K562 (cell line): ENCODE measurements around the gene KRTAP1-3.

Source experiments
- CCAR2 ChIP-seq: fragments of 200-400 bp; formaldehyde crosslinking; IDR thresholded peaks from 2 replicates; pipeline ENCODE4 v1.6.1; 2017; ENCODE audit warnings: mild to moderate bottlenecking, low read depth, low read length
- GATA2 ChIP-seq: sonication (generic); formaldehyde crosslinking; IDR thresholded peaks from 2 replicates; pipeline ENCODE4 v1.4.0; 2020; ENCODE audit warnings: mild to moderate bottlenecking, missing genetic modification reagents
- HDGF ChIP-seq: fragments of 450-650 bp; IDR thresholded peaks from 2 replicates; pipeline ENCODE4 v1.6.1; 2016
- POLR2AphosphoS5 ChIP-seq: IDR thresholded peaks from 2 replicates; pipeline ENCODE4 v1.6.1; 2011; ENCODE audit warnings: mild to moderate bottlenecking, low read depth, low read length, moderate library complexity; ENCODE audit not compliant: control insufficient read depth, insufficient read depth
- RAD21 ChIP-seq, 2 experiments: fragments of 250-450 bp in 1 of 2; fragments of 450-650 bp in 1 of 2; sonication (Bioruptor Pico) in 1 of 2; formaldehyde crosslinking in 1 of 2; IDR thresholded peaks in 1 of 2; conservative IDR thresholded peaks in 1 of 2; 2 replicates each; pipeline versions ENCODE4 v1.4.0 to v1.8.0; 2020 to 2022; ENCODE audit warnings: mild to moderate bottlenecking in 2 of 2, moderate library complexity in 1 of 2
- TF ChIP-seq, protein P1 (sequence below), 3 experiments: IDR thresholded peaks in 2 of 3; conservative IDR thresholded peaks in 1 of 3; 2 replicates each; pipeline ENCODE4 v1.5.1; 2011 to 2012; ENCODE audit warnings: low read length in 3 of 3, mild to moderate bottlenecking in 3 of 3, control low read depth in 2 of 3, improper control_type of control experiment in 1 of 3, inconsistent platforms in 1 of 3, low read depth in 1 of 3, mixed read lengths in 1 of 3, moderate library complexity in 1 of 3; ENCODE audit not compliant: insufficient read depth in 2 of 3
- TF ChIP-seq, protein P2 (sequence below): sonication (generic); formaldehyde crosslinking; IDR thresholded peaks from 2 replicates; pipeline ENCODE4 v1.8.1; 2023; ENCODE audit warnings: mild to moderate bottlenecking, missing genetic modification reagents
- TF ChIP-seq, protein P3 (sequence below), 3 experiments: fragments of 200-800 bp in 1 of 3; sonication (Bioruptor generic) in 1 of 3; sonication (generic) in 1 of 3; formaldehyde crosslinking in 1 of 3; IDR thresholded peaks; 2 replicates each; pipeline versions ENCODE4 v1.6.1 to v1.8.0; 2016 to 2022; ENCODE audit warnings: mild to moderate bottlenecking in 2 of 3, missing compliant biosample characterization in 2 of 3, missing genetic modification characterization in 2 of 3, missing genetic modification reagents in 1 of 3
- TF ChIP-seq, protein P4 (sequence below): sonication (generic); formaldehyde crosslinking; IDR thresholded peaks from 2 replicates; pipeline ENCODE4 v1.8.1; 2023; ENCODE audit warnings: mild to moderate bottlenecking, missing genetic modification reagents, moderate library complexity
- TF ChIP-seq, protein P5 (sequence below), 2 experiments: fragments of 450-650 bp; formaldehyde crosslinking in 1 of 2; IDR thresholded peaks; 2 replicates each; pipeline versions ENCODE4 v1.4.0 to v1.6.1; 2014 to 2020; ENCODE audit warnings: mild to moderate bottlenecking in 2 of 2, borderline replicate concordance in 1 of 2, low read depth in 1 of 2
- TF ChIP-seq, protein P6 (sequence below): IDR thresholded peaks from 3 replicates; pipeline ENCODE4 v1.6.1; 2011; ENCODE audit warnings: borderline replicate concordance, mild to moderate bottlenecking; ENCODE audit not compliant: insufficient read length, insufficient read depth
- TF ChIP-seq, protein P7 (sequence below): fragments of 250-450 bp; sonication (Bioruptor Pico); IDR thresholded peaks from 2 replicates; pipeline ENCODE4 v1.8.0; 2021; ENCODE audit warnings: mild to moderate bottlenecking, moderate library complexity

DNA sequence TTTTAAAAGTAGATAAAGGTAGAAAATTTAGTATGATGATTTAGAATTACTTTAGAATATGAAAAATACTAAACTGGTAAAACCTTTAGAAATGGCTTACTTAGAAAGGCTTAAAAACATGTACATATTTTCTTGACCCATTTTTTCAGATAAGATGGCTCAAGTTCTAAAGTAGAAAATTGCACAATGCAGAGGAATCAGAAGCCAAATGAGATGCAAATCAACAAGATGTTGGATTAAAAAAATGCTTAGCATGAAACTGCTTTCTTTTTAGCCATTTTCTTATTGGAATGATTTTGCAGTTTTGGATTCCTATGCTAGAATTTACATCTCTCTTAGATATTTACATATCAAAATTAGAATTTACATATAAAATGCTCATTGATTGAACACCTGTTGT, 24.2 kb downstream of the KRTAP1-3 start:
- TF ChIP-seq, protein P1, sequence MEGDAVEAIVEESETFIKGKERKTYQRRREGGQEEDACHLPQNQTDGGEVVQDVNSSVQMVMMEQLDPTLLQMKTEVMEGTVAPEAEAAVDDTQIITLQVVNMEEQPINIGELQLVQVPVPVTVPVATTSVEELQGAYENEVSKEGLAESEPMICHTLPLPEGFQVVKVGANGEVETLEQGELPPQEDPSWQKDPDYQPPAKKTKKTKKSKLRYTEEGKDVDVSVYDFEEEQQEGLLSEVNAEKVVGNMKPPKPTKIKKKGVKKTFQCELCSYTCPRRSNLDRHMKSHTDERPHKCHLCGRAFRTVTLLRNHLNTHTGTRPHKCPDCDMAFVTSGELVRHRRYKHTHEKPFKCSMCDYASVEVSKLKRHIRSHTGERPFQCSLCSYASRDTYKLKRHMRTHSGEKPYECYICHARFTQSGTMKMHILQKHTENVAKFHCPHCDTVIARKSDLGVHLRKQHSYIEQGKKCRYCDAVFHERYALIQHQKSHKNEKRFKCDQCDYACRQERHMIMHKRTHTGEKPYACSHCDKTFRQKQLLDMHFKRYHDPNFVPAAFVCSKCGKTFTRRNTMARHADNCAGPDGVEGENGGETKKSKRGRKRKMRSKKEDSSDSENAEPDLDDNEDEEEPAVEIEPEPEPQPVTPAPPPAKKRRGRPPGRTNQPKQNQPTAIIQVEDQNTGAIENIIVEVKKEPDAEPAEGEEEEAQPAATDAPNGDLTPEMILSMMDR (IDR thresholded peaks at IDR 0.05 in 2 of 3, conservative IDR thresholded peaks at IDR 0.05 in 1 of 3; ENCODE audit: insufficient read depth in 2 of 3, low read depth in 1 of 3, low read length in 3 of 3) = no peak
- TF ChIP-seq, protein P2, sequence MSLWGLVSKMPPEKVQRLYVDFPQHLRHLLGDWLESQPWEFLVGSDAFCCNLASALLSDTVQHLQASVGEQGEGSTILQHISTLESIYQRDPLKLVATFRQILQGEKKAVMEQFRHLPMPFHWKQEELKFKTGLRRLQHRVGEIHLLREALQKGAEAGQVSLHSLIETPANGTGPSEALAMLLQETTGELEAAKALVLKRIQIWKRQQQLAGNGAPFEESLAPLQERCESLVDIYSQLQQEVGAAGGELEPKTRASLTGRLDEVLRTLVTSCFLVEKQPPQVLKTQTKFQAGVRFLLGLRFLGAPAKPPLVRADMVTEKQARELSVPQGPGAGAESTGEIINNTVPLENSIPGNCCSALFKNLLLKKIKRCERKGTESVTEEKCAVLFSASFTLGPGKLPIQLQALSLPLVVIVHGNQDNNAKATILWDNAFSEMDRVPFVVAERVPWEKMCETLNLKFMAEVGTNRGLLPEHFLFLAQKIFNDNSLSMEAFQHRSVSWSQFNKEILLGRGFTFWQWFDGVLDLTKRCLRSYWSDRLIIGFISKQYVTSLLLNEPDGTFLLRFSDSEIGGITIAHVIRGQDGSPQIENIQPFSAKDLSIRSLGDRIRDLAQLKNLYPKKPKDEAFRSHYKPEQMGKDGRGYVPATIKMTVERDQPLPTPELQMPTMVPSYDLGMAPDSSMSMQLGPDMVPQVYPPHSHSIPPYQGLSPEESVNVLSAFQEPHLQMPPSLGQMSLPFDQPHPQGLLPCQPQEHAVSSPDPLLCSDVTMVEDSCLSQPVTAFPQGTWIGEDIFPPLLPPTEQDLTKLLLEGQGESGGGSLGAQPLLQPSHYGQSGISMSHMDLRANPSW = no peak
- TF ChIP-seq, protein P3, sequence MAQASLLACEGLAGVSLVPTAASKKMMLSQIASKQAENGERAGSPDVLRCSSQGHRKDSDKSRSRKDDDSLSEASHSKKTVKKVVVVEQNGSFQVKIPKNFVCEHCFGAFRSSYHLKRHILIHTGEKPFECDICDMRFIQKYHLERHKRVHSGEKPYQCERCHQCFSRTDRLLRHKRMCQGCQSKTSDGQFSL (CRISPR knock-in tag; IDR thresholded peaks at IDR 0.05) = no peak
- TF ChIP-seq, protein P3 (tag; IDR thresholded peaks at IDR 0.05) = no peak
- TF ChIP-seq, protein P4, sequence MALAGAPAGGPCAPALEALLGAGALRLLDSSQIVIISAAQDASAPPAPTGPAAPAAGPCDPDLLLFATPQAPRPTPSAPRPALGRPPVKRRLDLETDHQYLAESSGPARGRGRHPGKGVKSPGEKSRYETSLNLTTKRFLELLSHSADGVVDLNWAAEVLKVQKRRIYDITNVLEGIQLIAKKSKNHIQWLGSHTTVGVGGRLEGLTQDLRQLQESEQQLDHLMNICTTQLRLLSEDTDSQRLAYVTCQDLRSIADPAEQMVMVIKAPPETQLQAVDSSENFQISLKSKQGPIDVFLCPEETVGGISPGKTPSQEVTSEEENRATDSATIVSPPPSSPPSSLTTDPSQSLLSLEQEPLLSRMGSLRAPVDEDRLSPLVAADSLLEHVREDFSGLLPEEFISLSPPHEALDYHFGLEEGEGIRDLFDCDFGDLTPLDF (CRISPR knock-in tag) = no peak
- TF ChIP-seq CCAR2 (no peak), POLR2AphosphoS5 (no peak), HDGF (no peak), GATA2 (CRISPR knock-in tag) (no peak), RAD21 (CRISPR knock-in tag; conservative IDR thresholded peaks at IDR 0.05 in 1 of 2, IDR thresholded peaks at IDR 0.05 in 1 of 2) (no peak)
- TF ChIP-seq, protein P5, sequence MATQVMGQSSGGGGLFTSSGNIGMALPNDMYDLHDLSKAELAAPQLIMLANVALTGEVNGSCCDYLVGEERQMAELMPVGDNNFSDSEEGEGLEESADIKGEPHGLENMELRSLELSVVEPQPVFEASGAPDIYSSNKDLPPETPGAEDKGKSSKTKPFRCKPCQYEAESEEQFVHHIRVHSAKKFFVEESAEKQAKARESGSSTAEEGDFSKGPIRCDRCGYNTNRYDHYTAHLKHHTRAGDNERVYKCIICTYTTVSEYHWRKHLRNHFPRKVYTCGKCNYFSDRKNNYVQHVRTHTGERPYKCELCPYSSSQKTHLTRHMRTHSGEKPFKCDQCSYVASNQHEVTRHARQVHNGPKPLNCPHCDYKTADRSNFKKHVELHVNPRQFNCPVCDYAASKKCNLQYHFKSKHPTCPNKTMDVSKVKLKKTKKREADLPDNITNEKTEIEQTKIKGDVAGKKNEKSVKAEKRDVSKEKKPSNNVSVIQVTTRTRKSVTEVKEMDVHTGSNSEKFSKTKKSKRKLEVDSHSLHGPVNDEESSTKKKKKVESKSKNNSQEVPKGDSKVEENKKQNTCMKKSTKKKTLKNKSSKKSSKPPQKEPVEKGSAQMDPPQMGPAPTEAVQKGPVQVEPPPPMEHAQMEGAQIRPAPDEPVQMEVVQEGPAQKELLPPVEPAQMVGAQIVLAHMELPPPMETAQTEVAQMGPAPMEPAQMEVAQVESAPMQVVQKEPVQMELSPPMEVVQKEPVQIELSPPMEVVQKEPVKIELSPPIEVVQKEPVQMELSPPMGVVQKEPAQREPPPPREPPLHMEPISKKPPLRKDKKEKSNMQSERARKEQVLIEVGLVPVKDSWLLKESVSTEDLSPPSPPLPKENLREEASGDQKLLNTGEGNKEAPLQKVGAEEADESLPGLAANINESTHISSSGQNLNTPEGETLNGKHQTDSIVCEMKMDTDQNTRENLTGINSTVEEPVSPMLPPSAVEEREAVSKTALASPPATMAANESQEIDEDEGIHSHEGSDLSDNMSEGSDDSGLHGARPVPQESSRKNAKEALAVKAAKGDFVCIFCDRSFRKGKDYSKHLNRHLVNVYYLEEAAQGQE (IDR thresholded peaks at IDR 0.05; ENCODE audit: borderline replicate concordance) = no peak
- TF ChIP-seq, protein P5 (CRISPR knock-in tag; IDR thresholded peaks at IDR 0.05; ENCODE audit: low read depth) = no peak
- TF ChIP-seq, protein P6, sequence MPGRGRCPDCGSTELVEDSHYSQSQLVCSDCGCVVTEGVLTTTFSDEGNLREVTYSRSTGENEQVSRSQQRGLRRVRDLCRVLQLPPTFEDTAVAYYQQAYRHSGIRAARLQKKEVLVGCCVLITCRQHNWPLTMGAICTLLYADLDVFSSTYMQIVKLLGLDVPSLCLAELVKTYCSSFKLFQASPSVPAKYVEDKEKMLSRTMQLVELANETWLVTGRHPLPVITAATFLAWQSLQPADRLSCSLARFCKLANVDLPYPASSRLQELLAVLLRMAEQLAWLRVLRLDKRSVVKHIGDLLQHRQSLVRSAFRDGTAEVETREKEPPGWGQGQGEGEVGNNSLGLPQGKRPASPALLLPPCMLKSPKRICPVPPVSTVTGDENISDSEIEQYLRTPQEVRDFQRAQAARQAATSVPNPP = no peak
- TF ChIP-seq, protein P7, sequence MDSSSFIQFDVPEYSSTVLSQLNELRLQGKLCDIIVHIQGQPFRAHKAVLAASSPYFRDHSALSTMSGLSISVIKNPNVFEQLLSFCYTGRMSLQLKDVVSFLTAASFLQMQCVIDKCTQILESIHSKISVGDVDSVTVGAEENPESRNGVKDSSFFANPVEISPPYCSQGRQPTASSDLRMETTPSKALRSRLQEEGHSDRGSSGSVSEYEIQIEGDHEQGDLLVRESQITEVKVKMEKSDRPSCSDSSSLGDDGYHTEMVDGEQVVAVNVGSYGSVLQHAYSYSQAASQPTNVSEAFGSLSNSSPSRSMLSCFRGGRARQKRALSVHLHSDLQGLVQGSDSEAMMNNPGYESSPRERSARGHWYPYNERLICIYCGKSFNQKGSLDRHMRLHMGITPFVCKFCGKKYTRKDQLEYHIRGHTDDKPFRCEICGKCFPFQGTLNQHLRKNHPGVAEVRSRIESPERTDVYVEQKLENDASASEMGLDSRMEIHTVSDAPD (CRISPR knock-in tag) = no peak
